Ramos (cell line): ENCODE results near the gene RPTOR.
"Not testable (repeated sequence)": the region's sequence is repeated elsewhere in the genome, so short reads cannot be mapped to it uniquely, and the experiment has no call there.

ENCODE experiments used
- in situ Hi-C: fragments of 300-500 bp; cut with MboI; formaldehyde crosslinking; loops from one replicate; pipeline ENCODE4 v1.14.3; 2022; ENCODE audit warnings: low sequenced_read_pairs; ENCODE audit not compliant: unreplicated experiment

Gene RPTOR, protein sequence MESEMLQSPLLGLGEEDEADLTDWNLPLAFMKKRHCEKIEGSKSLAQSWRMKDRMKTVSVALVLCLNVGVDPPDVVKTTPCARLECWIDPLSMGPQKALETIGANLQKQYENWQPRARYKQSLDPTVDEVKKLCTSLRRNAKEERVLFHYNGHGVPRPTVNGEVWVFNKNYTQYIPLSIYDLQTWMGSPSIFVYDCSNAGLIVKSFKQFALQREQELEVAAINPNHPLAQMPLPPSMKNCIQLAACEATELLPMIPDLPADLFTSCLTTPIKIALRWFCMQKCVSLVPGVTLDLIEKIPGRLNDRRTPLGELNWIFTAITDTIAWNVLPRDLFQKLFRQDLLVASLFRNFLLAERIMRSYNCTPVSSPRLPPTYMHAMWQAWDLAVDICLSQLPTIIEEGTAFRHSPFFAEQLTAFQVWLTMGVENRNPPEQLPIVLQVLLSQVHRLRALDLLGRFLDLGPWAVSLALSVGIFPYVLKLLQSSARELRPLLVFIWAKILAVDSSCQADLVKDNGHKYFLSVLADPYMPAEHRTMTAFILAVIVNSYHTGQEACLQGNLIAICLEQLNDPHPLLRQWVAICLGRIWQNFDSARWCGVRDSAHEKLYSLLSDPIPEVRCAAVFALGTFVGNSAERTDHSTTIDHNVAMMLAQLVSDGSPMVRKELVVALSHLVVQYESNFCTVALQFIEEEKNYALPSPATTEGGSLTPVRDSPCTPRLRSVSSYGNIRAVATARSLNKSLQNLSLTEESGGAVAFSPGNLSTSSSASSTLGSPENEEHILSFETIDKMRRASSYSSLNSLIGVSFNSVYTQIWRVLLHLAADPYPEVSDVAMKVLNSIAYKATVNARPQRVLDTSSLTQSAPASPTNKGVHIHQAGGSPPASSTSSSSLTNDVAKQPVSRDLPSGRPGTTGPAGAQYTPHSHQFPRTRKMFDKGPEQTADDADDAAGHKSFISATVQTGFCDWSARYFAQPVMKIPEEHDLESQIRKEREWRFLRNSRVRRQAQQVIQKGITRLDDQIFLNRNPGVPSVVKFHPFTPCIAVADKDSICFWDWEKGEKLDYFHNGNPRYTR (N-terminal part only)

DNA sequence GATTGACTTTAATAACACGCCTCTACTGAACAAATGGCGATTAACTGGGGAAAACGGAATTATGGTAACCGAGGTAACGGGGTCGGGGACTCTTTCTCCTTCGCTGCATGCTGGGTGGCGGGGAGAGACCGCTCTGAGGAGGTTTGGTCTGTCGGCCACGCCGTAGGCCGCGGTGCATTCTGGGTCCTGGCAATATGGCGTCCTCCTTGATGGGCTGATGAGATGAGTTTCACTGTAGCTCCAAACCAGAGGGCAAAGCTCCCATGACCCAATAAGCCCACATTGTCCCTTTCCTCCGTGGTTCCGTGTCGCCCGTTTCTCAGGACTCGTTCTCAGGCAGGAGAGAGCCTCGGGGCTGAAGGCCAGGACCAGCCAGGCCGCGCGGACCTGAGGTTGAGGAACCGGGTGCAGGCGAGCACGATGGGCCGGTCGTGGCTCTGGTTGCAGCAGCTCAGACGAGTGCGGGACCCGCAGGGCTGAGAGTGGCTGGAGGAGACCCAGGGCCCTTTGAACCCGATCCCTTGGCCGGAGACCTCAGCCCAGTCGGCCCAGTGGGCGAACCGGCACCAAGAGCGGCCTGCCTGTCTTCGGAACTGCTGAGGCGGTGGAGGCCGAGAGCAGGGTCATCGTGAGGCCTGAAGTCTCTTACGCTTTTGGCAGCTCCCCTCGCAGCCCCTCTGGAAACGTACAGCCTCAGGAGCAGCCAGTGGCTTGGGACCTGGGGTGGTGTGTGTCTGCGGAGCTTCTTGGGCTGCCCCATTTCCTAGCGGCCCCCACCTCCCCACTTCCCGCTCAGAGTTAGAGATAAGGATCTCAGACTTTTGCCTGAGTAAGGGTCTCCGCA lies at the start of gene RPTOR:
TSS of gene RPTOR (plus strand) at position 184 of the 844 bp plus-strand sequence. CDS start 792 bp downstream, outside the sequence.
- in situ Hi-C loops = no loop called here

DNA sequence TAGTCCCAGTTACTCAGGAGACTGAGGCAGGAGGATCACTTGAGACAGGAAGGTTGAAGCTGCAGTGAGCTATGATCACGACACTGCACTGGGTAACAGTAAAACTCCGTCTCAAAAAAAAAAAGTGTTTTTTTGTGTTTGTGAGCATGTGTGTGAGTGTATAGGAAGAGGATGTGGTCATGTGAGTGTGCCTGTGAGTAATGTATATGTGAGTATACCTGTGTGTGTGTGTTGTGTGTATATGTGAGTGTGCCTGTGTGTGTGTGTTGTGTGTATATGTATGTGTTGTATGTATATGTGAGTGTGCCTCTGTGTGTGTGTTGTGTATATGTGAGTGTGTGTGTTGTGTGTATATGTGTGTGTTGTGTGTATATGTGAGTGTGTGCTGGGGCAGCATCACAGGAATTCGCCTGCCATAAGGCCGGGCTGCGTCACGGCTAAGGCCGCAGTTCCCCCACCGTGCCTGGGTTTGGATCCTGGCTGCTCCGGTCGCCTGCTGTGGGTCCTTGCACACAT lies 46.9 kb upstream of the RPTOR start:
- in situ Hi-C loops = no loop called here

DNA sequence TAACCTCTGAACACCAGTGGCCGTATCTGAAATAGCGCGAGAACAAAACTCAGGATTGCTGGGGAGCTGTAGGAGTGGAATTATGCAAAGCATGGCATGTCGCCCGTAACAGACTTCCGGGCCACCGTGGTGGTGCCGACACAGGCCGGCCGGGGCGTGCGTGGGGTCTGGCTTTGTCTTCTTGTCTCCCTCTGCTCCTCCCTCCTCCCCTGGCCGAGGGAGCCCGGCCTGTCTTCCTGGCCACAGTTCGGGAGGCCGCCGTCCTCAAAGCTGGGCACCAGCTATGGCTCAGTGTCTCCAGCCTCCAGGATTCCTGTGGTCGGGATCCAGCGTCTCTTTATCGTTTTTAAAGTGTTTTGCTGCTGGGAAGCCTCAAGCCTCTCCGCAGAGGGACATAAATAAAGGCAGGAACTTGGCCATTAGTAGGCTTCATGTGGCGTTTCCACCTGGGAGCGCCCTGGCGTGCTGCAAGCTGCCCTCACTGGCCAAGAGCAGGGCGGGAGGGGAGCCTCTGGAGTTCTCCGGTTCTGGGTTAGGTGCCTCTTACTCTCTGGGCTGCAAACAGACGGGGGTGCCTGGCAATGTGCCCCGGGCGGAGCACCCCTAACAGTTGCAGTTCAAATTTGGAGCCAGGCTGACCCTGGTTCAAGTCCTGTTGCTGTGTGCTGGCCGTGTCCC lies 46.3 kb upstream of the RPTOR start:
- in situ Hi-C loops = no loop called here

DNA sequence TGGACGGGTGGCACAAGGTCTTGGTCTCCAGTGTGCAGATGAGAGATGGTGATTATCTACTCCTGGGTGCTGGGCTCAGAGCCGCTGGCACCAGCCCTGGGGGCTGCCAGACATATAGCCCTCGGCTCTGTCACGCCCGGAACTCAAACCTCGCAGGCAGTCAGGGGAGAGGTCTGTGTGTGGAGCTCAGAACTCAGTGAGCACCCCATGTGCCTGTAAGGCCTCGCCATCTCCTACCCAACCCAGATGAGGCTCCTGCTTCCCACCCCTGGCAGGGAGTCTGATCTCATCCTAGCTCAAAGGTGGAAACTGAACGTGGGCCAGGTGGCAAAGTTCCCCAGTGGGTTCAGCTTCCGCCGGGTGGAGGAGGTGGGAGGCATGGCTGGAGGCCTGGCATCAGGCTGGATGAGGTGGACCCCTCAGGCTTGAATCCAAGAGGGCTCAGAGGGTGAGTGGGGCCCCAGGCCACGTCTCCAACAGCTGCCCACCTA lies 45.7 kb upstream of the RPTOR start:
- in situ Hi-C loops = no loop called here

DNA sequence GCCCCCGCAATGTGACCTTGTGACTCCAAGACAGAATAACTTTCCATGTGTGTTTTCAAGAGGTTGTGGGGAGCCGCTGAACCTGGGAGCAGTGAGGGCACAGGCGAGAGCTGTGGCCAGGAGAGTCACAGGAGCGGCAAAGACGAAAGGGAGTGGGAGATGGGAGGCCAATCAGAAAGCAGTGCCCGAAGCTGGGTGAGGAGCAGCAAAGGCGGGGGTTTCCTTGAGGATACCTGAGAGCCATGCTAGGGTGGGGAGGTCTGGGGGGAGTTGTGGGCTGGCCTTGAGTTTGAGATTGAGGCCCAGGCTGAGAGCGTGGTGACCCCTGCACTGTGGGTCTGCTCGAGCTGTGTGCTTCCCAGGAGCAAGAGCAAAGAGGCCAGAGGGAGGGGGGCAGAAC lies 45.1 kb upstream of the RPTOR start:
- in situ Hi-C loops = no loop called here

DNA sequence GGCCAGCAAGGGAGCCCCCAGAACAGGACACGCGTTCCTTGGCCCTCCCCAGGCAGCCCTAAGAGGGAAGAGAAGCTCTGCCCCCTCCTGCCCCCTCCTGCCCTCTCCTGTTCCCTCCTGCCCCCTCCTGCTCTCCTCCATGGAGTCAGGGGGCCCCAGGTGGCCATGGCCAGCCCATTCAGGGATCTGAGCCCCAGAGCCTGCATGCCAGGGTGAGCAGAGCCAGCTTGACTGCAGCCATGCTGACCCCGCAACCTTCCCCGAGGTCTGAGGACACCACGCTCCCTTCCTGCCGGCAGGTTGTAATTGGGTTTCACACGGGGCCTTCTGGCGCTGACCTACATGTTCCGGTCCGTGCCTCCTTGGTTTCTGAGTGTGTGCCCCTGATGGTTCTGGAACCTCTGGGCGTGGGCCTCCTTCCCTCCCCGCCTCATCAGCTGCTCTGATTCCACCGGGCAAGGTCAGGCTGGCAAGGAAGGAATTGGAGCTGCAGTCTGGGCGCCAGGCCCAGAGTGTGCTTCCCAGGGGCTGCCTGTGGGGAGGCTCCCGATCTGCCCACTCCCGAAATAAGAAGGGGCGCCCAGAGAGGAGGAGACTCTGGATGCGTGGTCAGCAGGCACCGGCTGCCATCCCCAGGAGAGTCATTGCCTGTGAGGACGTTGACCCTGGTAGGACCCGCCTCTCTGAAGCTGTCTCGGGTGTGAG lies 44.5 kb upstream of the RPTOR start:
- in situ Hi-C loops = no loop called here

DNA sequence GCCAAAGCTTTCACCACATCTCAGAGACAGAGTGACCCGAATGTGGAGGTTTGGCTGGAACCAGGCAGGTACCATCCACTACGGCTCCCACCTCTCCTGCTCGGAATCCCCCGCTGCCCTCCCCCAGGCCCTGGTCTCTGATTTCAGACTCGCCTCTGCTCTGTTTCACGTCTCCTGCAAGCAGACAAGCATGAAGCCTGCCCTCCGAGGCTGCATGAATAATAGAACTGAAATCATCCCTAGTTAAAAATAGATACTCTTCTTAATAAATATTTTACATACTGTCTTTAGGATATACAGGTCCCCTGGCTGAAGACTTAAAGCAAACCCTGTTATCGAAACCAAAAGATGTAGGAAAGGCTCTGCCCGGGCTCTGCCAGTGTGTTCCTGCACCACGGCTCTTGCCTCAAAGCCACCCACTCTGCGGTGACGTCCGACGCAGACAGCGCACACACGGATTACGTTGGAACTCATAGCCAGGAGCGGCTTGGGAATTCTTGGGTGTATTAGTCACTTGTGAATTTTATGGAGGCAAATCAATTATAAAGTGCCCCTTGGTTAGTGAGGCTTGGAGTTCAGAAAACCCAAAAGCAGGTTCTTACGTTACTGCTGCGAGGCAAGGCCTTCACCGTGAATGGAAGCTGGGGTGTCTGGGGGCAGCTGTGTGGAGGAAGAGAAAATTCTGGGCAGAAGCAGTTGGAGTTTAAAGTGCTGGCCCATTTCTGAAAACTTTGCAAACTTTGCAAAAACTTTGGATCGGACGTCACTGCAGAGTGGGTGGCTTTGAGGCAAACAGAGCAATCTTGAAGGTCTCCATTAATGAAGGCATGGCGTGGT lies 42.7 kb upstream of the RPTOR start:
- in situ Hi-C loops = no loop called here

DNA sequence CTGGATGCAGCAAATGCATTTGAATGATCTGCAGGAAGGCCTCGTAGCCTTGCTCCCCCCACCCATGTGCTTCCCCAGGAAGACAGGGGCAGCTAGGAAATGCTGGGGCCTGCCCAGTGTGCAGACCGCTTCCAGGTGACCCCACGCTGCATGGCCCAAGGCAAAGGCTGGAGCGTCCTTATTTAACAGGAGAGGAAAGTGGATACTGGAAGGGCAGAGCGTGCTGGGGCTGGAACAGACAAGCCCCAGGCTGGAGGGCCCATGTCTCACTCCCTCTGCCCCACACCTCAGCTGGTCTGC lies 42.1 kb upstream of the RPTOR start:
- in situ Hi-C loops = no loop called here

DNA sequence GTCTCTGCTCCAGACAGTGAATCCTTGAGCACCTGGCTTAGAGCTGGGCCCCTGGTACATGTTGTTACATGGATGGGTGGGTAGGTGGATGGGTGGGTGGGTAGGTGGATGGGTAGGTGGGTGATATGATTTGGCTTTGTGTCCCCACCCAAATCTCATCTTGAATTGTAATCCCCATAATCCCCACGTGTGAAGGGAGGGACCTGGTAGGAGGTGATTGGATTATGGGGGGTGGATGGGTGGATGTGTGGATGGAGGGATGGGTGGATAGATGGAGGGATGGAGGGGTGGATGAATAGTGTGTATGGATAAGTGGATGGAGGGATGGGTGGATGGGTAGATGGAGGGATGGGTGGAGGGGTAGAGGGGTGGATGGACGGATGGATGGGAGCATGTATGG lies 41.6 kb upstream of the RPTOR start:
- in situ Hi-C loops = no loop called here

DNA sequence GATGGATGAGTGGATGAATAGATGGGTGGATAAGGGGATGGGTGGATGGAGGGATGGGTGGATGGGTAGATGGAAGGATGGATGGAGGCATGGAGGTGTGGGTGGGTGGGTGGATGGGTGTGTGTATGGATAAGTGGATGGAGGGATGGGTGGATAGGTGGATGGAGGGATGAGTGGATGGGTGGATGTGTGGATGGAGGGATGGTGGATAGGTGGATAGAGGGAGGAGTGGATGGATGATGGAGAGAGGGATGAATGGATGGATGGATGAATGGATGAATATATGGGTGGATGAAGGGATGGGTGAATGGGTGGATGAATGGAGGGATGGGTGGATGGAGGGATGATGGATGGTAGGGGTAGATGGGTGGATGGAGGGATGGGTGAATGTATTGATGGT lies 40.7 kb upstream of the RPTOR start:
- in situ Hi-C loops = no loop called here

DNA sequence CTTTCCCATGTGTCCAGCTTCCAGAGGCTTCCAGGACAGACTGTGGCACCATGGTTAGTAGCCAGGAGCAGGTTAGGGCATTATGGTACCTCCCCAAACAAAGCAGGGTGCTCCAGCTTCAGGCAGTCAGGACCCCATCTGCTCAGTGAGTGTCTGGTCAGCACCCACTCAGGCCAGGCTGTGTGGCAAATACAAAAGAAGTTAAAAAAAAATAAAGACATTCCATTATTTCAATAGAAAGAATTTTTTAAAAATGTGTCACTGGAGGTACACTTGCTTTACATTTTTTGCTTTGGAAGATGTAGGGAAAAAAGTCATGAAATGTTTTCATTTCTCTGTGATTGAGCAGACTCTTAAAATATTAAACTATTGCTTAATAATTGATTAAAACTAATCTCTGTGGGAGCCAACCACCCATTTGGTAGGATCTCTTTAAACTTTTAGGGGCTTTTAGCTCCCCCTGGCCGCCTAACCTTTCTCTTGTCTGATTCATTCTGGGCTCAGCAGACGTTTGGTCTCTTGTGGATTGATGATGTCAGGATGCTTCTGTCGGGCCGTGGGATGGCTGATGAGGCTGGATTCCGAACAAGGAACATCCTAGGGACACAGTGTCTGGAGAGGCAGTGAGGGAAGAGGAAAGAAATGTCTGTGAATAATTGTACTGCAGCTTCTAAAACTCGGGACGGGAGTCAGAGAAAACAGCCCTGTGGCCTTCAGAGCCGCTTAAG lies 39.8 kb upstream of the RPTOR start:
- in situ Hi-C loops = no loop called here

DNA sequence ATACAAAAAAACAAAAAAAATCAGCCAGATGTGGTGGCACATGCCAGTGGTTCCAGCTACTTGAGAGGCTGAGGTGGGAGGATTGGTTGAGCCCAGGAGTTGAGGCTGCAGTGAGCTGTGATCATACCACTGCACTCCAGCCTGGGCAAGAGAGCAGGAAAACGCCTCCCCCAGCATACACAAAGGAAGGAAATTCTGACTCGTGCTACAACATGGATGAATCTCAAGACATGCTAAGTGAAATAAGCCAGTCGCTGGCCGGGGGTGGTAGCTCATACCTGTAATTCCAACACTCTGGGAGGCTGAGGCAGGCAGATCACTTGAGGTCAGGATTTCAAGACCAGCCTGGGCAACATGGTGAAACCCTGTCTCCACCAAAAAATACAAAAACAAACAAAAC lies 37.5 kb upstream of the RPTOR start:
- in situ Hi-C loops = not testable (repeated sequence)

DNA sequence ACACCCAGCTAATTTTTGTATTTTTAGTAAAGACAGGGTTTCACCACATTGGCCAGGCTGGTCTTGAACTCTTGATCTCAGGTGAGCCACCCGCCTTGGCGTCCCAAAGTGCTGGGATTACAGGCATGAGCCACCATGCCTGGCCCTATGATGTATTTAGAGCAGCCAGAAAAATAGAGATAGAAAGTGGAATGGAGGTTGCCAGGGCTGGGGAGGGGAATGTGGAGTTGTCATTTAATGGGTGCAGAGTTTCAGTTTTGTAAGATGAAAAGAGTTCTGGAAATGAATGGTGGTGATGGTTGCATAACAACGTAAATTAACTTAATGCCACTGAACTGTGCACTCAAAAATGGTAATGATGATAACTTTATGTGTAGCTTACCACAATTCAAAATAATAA lies 36.7 kb upstream of the RPTOR start:
- in situ Hi-C loops = no loop called here

DNA sequence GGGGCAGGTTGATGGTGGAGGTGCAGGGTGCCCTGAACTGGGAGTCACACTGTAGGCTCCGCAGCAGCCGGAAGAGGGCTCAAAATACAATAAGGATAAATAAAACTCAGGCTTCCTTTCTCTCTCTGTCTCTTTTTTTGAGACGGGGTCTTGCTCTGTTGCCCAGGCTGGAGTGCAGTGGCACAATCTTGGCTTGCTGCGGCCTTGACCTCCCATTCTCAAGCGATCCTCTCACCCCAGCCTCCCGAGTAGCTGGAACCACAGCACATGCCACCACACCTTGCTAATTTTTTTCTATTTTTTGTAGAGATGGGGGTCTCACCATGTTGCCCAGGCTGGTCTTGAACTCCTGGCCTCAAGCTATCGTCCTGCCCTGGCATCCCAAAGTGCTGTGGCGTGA lies 35.3 kb upstream of the RPTOR start:
- in situ Hi-C loops = no loop called here

DNA sequence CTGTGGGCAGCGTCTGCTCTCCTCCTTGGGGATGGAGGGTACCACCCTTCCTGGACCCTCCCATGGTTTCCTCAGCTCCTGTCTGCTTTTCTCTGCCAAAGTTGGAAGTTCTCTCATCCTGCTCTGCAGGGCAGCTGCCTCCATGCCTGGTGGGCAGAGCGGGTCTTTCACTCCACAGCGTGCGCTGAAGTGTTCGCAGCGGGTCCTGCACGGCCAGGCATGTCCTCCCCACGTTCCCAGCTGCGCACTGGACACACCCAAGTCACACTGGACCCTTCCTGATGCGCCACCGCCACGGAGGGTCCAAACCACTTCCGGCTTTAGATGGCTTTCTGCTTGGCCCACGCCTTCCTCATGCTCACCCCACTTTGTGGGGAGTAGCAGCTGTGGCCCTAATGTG lies 34.5 kb upstream of the RPTOR start:
- in situ Hi-C loops = no loop called here

DNA sequence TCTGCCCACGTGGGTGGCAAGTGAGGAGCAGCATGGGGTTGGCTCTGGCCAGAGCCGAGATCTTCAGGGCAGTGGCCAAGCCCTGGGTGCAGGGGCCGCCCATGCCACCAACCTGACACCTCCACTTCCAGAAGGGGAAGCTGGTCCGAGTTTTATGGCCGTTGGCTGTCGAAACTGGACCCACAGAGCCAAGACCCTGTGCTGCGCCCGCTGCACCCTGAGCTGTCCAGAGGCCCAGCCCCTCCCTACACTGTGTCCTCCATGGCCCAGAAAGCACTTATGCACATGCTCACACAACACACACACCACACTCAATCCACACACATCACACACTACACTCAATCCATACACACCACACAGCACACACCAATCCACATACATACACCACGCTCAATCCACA lies 33.9 kb upstream of the RPTOR start:
- in situ Hi-C loops = no loop called here
